ENCODE measurements around the gene ITCH.
"Not testable (repeated sequence)": the region's sequence is repeated elsewhere in the genome, so short reads cannot be mapped to it uniquely, and the experiment has no call there.

The ITCH gene

GRCh38 chr20:34472246-34472925 lies 109.3 kb downstream of the ITCH start:
- no peak for DNase-seq

- DNase-seq, result peak; percentile 16
These were observed 110.3 kb downstream of the ITCH start for GRCh38 chr20:34473262-34473883.

DNA sequence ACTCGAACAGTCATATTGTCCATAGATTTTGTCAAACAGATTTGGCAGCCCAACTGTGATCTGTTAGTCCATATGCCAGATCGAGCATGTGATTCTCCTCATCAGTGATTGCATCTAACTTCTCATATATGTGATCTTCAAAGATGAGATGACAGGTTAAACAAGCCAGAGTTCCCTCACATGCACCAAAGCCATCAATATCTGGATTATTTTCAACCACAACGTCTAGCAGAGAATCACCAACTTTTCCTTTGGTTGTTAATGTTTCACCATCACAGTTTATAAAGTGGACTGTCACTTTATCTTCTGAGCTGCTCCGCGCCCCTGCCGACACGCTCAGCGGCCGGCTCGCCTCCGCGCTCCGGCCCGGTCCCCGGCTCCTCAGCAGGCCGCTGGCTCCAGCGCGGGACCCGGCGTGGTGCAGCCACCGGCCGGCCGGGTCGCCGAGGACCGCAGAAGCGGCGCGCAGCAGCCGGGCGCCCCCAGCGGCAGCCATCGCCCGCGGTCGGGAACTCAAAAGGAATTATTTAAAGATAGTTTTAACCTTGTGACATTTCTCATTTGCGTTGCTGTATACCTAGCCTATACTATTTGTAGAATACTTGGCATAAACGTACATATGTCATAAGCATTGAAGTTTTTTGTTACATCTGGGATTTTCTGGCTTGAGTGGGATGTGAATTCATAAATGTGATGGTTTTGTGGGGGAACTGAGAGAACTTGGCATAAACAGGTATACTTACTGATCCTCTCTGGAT lies 113.1 kb downstream of the ITCH start:
- peak; percentile 22 for DNase-seq

DNA sequence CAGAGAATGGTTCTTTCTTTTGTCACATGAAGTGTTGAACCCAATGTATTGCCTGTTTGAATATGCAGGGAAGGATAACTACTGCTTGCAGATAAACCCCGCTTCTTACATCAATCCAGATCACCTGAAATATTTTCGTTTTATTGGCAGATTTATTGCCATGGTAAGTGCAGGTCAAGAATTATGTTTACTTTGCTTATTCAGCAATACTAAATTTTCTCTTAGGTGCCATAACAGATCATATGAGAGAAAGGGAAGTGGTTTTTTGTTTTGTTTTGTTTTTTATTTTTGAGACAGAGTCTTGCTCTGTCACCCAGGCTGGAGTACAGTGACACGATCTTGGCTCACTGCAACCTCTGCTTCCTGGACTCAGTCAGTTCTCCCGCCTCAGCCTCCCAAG lies 116.6 kb downstream of the ITCH start:
- no peak for DNase-seq

GRCh38 chr20:34482154-34482553 lies 119.1 kb downstream of the ITCH start:
- not testable (repeated sequence) for DNase-seq

- not testable (repeated sequence) for DNase-seq
These were observed 120.6 kb downstream of the ITCH start for GRCh38 chr20:34483585-34484220.

DNA sequence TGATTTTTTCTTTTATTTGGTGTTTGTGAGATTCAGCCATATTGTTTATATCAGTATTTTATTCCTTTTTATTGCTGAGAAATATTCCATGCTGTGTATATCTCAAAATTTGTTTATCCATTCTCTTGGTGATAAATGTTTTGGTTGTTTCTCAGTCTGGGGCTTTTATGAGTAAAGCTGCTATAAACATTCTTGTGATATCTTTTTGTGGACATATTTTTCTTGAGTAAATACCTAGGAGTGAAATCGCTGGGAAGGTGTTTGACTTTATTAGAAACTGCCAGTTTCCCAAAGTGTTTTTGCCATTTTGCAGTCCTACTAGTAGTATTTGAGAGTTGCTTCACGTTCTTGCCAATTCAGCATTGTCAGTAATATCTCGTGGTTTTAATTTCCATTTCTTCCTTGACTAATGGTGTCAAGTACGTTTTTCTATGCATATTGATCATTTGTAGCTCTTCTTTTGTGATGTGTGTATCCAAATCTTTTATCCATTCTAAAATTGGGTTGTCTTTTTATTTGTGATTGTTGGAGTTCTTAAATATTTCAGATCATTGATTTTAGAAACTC lies 122.1 kb downstream of the ITCH start:
- no peak for DNase-seq

DNA sequence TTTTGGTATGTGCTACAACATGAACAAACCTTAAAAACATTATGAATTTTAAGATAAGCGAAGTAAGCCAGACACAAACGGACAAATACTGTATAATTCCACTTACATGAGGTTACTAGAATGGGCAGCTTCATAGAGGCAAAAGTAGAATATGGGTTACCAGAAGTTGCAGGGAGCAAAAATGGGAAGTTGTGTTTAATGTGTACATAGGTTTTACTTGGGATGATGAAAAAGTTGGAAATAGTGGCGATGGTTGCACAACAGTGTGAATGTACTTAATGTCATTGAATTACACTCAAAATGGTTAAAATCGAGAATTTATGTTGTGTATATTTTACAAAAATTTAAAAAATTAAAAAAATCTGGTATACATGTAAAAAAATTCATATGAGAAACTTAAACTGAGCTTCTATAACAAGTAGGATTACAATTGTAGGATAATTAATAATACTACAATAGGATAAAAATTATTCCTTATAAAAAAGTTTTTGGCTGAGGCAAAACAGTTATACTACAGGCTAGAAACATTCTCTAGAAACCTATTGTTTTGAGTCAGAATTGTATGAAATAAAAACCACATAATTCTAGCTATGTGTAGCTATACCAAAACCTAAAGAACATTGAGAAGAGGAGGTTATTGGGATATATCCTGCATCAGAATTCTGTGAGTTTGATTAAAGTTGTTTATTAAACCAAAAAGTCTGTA lies 128.3 kb downstream of the ITCH start:
- no peak for DNase-seq

GRCh38 chr20:34491932-34492509 lies 128.9 kb downstream of the ITCH start:
- DNase-seq, result no peak

GRCh38 chr20:34493646-34494045 lies 130.6 kb downstream of the ITCH start:
- DNase-seq, result no peak

GRCh38 chr20:34495307-34495706 lies 132.2 kb downstream of the ITCH start:
- no peak for DNase-seq

- DNase-seq, result no peak
These were observed 132.8 kb downstream of the ITCH start for GRCh38 chr20:34495916-34496315.

GRCh38 chr20:34497596-34497995 lies 134.5 kb downstream of the ITCH start:
- not testable (repeated sequence) for DNase-seq

DNA sequence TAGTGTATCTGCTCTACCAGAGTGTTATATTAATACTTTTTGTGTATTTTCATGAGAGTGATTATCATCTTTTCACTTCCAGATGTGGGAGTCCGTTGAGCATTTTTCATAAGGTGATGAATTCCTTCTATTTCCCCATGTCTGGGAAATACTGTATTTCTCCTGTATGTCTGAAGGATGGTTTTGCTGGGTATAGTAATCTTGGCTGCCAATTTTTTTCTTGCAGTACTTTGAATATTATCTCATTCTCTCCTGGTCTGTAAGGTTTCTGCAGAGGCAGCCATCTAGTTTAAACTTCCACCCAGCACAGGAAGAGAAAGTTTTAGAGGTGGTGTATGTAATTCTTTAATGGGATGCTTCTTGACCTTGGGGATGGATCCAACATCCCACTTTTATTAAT lies 137.8 kb downstream of the ITCH start:
- no peak for DNase-seq

GRCh38 chr20:34506480-34506879 lies 143.4 kb downstream of the ITCH start:
- DNase-seq, result no peak

GRCh38 chr20:34507702-34508413 lies 144.8 kb downstream of the ITCH start:
- DNase-seq, result no peak

DNA sequence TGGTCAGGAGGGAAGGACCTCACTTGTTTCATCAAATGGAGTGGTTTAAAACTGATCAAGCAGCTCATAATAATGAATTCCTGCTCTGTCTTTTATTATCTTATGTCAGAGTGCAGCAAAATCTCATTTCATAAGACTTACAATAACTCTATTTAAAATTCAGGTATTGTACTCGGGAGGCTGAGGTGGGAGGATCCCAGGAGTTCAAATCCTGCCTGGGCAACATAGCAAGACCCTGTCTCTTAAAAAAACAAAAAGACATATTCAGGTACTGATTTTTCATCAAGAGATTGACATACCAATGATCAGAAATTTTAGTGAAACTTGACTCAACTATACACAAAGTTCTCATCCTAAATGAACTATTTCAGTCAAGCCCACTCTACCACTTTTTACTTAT lies 147.5 kb downstream of the ITCH start:
- no peak for DNase-seq

GRCh38 chr20:34511891-34512265 lies 148.8 kb downstream of the ITCH start:
- DNase-seq, result no peak

DNA sequence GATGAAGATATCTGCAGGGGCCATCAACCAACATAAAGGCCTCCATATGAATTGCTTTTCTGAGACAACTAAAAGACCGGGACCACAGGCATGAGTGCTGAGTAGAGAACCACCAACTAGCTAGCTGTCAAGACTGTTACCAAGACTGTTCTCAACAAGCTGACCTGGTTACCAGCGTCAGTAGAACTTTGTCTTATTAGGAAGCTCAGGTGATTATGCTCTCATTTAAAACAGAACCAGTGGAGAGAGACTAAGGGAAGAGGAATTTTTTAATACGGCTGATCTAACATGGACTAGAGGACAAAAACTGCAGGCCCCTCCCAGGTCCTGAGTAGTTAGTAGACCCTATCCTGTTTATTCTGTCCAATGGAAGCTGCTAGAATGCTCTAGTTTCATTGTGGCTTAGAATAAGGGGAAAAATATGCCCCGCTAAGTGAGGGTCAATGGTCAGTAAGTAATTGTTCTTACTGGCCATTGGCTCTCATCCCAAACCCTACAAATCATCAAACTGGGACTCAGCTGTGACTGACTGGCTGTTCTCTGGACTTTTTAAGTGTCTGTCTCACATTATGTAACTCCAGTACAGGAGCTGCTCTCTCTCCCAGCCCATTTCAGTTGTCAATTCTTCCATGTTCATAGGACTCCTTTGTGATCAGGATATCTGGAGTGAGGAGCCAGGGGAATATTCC lies 149.3 kb downstream of the ITCH start:
- no peak for DNase-seq

DNA sequence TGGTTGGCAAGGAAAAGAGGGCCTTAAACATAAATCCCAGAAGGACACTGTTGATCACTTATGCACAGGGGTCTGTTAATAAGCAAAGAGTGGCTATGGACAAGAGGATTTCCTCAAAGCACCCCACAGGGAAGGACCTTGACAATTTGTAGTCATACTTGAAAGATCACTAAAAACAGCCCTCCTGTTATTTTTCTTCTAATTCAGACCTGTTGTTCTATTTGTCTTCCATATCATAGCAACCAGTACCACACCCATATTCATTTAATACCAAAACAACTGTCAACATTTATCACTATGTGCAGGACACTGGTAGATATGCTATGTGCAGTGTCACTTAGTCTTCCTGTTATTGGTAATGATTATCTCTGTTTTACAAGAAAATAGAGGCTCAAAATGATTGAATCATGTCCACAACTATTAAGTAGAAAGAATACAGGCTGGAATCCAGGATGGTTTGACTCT lies 149.9 kb downstream of the ITCH start:
- no peak for DNase-seq

- not testable (repeated sequence) for DNase-seq
These were observed 151.0 kb downstream of the ITCH start for GRCh38 chr20:34514034-34514433.
